Mononuclear cell (primary cell): Measurements from ENCODE around the gene ZNF552. TPM values are rescaled to one million over a fixed set of nuclear protein-coding genes. Genes with fewer than 3 reads are reported as not detected.
"Not testable (repeated sequence)": the region's sequence is repeated elsewhere in the genome, so short reads cannot be mapped to it uniquely, and the experiment has no call there.

Experiments
- H3K27me3 ChIP-seq: 2 replicates; pipeline ENCODE4 v1.6.0; 2011; ENCODE audit warnings: low read length, control low read depth; ENCODE audit not compliant: insufficient read depth
- H3K4me1 ChIP-seq: 2 replicates; pipeline ENCODE4 v1.5.1; 2011; ENCODE audit warnings: mild to moderate bottlenecking, low read length, control low read depth; ENCODE audit not compliant: insufficient read depth
- H3K4me3 ChIP-seq: 2 replicates; pipeline ENCODE4 v1.5.1; 2011; ENCODE audit warnings: mild to moderate bottlenecking, low read length, moderate library complexity
- H3K9me3 ChIP-seq: 2 replicates; pipeline ENCODE4 v1.5.1; 2011; ENCODE audit warnings: low read depth, mild to moderate bottlenecking, control low read depth, low read length
- total RNA-seq: library from RNA; depleted of rRNA; stranded (reverse); fragments of >200 nt; gene quantifications from one replicate; pipeline ENCODE4 v1.2.3, GENCODE V29; 2012

The ZNF552 gene
- 13.3 TPM for total RNA-seq

DNA sequence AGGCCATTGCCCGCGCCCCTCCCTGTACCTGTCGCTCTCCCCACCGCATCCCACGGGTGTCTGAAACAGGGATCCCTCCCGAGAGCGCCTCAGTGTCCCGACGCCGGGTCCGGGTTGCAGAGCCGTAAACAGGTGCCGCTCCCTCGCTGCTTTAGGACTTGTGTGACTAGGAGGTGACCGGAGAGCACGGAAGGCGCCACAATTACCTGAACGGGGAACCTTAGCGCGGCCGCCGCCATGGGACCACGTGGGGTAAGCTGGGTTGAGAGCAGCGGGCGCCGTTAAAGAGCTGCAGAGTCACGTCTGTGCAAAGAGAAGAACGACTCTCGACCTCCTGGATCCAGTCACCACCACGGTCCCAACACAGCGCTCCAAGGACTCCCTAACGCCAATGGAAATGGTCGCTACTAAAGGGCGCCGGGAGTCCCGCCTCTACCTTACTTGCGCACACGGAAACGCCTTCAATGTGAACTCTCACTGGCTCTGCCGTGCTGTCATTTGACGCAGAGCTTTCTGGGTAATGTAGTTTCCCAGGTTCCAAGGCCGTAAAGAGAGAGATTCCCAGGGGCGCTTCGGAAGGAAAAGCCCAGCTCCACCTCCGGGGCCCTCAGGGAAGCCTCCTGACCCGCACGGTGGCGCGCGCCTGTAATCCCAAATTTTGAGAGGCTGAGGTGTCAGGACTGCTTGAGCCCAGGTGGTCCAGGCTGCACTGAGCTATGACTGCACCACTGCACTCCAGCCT is at the start of gene ZNF552:
TSS of gene ZNF552 (minus strand) at position 409 of the 742 bp plus-strand sequence. CDS start at position 239, 170 bp downstream.
- Histone ChIP-seq H3K27me3 (no peaks in the 10 kb centered on the region), H3K9me3 (no peaks in the 10 kb centered on the region), H3K4me3 (peak within 1 kb of the TSS; percentile 59), H3K4me1 (peaks cover 39% of the 10 kb centered on the region)

DNA sequence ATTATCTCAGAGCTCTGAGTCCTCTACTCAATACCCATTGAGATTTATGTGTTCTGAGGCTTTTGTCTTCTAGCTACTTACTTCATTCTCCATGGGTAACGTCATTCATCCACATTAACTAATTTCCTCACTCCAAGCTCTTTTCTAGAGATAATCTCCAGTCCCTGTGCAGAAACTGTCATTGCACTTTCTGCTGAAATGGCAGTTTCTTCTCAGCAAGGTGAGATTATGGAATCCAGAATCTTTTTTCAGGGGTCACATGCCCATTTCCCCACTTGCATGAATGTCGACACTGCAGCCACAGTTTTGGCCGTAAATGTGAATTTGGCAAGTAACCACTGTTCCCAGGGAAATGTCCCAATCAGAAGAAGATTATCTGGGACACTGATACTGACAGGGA is 47.6 kb upstream of the ZNF552 start:
- peaks cover 10% of the 10 kb centered on the region for H3K9me3 ChIP-seq
- not testable (repeated sequence) for H3K4me3 ChIP-seq, H3K4me1 ChIP-seq, H3K27me3 ChIP-seq

GRCh38 chr19:57854117-57854516 is 39.4 kb upstream of the ZNF552 start:
- H3K9me3 ChIP-seq, H3K4me3 ChIP-seq, H3K27me3 ChIP-seq: not testable (repeated sequence)
- H3K4me1 ChIP-seq, result peaks cover 14% of the 10 kb centered on the region

GRCh38 chr19:57851812-57852603 is 37.3 kb upstream of the ZNF552 start:
- H3K27me3 ChIP-seq, H3K4me3 ChIP-seq, H3K9me3 ChIP-seq: not testable (repeated sequence)
- H3K4me1 ChIP-seq, result peaks cover 14% of the 10 kb centered on the region

- peaks cover 14% of the 10 kb centered on the region for H3K4me1 ChIP-seq
- H3K4me3 ChIP-seq, result peak overlapping the region; percentile 81
- H3K27me3 ChIP-seq, result no peaks in the 10 kb centered on the region
- H3K9me3 ChIP-seq, result no peaks in the 10 kb centered on the region
Observed at GRCh38 chr19:57850553-57851017, 35.9 kb upstream of the ZNF552 start.

DNA sequence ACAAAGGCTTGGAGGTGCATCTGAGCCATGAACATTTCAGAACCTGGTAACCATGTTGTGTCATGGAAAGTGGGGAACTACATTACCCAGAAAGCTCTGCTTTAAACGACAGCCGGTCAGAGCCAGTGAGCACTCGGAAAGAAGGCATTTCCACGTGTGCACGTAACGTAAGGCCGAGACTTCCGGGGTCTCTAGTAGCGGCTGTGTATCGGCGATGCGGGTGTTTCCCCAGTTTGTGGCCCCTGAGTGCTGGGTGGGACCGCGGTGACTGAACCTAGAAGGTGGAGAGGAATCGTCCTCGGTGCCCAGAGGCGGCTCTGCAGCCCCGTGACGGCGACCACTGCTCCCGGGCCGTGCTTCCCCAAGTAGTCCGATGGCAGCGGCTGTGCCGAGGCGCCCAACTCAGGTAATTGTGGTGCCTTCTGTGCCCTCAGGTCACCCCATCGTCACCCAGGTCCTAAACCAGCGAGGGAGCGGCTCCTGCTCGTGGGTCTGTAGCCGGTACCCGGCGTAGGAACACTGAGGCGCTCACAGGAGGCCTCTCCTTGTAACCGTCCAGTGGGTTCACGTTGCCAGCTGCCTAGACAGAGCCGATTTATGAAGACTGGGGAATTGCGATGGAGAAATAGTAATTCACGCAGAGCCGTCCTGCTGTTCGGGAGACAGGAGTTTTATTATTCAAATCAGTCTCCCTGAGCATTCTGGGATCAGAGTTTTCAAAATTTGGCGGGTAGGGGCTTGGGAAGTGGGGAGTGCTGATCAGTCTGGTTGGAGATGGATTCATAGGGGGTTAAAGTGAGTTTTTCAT is 35.2 kb upstream of the ZNF552 start, which contains the start of gene ZNF587:
TSS of gene ZNF587 (plus strand) at position 194 of the 808 bp plus-strand sequence. CDS start at position 374, 180 bp downstream.
- H3K9me3 ChIP-seq, H3K27me3 ChIP-seq: not testable (repeated sequence)
- Histone ChIP-seq H3K4me1 (peaks cover 14% of the 10 kb centered on the region), H3K4me3 (peak within 1 kb of the TSS; percentile 81)

DNA sequence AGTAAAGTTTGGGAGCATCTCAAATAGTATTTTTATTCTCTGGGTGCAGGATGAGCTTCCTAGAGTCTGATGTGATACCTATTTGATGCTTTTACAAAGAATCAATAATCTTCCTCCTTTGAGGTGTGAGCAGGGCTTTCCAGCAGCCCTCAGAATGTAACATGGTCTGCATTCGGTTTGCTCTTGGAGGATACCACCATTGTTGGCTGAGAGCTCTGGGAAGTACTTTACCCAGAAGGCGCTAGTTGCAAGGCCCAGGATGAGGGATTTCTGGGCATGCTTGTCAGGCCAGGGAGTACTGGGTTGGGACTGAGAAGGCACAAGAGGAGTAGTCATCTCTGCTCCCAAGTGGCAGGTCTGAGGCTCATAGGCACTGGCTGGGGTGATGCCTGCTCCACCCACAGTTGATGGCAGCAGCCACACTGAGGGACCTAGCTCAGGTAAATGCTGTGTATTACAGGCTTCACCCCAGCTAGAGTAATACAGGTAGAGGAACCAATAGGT is 34.5 kb upstream of the ZNF552 start:
- H3K4me1 ChIP-seq, result peaks cover 14% of the 10 kb centered on the region
- not testable (repeated sequence) for H3K27me3 ChIP-seq, H3K9me3 ChIP-seq, H3K4me3 ChIP-seq

DNA sequence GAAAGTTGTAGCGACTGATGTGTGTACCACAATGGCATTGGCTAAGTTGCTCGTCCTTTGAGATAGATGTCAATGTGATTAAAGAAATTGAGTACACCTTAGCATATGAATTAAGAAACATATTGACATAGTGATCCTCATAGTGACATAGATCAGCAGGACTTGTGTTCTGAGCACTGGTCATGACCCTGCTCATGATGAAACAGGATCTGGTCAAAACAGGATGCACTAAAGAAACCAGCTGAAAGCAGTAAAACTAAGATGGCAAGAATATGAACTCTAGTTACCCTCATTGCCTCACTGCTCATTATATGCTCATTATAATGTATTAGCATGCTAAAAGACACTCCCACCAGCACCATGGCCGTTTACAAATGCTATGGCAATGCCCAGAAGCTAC is 32.5 kb upstream of the ZNF552 start:
- H3K4me1 ChIP-seq, result peaks cover 14% of the 10 kb centered on the region
- not testable (repeated sequence) for H3K9me3 ChIP-seq, H3K27me3 ChIP-seq, H3K4me3 ChIP-seq

DNA sequence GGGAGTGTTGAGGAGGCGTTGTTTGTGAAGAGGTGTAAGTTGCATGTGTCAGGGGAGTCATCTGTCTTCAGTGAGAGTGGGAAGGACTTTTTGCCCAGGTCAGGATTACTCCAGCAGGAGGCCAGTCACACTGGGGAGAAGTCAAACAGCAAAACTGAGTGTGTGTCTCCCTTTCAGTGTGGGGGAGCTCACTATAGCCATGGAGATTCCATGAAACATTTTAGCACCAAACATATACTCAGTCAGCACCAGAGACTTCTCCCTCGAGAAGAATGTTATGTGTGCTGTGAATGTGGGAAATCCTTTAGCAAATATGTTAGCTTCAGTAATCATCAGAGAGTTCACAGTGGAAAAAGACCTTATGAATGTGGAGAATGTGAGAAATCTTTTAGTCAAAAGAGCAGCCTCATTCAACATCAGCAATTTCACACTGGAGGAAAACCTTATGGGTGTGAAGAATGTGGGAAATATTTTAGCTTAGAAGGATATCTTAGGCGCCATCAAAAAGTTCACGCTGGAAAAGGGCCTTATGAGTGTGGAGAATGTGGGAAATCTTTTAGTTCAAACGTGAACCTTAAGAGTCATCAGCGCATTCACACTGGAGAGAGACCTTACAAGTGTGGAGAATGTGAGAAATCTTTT is 26.5 kb upstream of the ZNF552 start:
- H3K27me3 ChIP-seq, result no peaks in the 10 kb centered on the region
- no peaks in the 10 kb centered on the region for H3K9me3 ChIP-seq
- no peak overlapping the region for H3K4me3 ChIP-seq
- H3K4me1 ChIP-seq, result no peaks in the 10 kb centered on the region

DNA sequence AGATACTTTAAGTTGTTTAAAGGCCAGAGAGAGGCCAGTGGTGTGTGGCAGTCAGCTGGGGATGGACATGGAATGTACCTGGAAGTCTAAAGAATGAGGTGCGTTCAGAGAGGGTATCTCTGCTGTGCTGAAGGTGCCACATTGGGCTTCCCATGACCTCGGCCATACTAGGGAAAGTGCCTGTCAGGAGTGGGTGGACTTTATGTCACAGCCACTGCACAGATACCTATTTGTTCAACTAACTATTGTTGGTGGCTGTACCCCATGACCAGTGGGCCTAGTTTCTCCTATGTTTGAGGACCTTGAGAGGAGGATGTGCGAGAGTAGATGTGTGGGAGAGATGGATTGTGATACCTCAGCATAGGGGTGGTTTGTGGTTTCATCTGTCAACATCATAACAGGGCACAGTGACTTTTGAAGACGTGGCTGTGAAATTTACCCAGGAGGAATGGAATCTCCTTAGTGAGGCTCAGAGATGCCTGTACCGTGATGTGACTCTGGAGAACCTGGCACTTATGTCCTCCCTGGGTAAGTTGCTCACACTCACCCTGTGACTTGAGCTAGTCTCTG is 24.0 kb upstream of the ZNF552 start:
- H3K4me1 ChIP-seq, H3K9me3 ChIP-seq, H3K4me3 ChIP-seq, H3K27me3 ChIP-seq: not testable (repeated sequence)

DNA sequence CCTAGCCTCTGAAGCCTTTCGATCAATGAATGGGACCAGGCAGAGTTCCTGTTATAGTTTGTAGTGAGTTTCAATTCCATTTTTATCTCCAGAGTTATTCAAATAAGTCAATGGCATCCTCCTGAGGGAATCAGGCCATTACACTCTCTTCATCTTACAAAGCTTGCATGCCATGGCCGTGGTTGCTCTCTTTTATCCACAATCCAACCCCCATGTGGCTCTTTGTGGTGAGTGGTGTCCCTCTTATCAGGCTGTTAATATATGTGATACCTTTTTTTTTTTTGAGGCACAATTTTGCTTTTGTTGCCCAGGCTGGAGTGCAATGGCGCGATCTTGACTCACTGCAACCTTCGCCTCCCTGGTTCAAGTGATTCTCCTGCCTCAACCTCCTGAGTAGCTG is 22.3 kb upstream of the ZNF552 start:
- H3K4me3 ChIP-seq, H3K4me1 ChIP-seq, H3K27me3 ChIP-seq, H3K9me3 ChIP-seq: not testable (repeated sequence)

DNA sequence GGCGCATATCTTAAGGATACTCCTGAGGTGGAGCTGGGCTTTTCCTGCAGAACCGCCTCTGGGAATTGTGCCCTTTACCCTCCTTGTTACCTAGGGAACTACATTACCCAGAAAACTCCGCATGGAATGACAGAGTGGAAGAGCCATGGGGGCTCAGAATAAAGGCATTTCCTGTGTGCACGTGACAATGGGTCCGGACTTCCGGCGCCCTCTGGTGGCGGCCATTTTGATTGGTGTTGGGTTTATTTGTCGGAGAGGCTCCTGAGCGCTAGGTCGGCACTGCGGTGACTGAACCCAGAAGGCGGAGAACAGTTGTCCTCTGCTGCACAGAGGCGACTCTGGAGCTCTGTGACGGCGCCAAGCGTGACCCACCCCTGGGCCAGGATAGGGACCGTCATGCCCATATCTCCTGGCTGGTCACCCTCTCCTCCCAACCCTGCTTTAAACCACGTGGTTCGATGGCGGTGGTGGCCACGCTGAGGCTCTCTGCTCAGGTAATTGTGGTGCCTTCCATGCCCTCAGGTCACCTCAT is 15.4 kb upstream of the ZNF552 start, which contains the start of gene ZNF587B:
TSS of gene ZNF587B (plus strand) at position 229 of the 532 bp plus-strand sequence. CDS start at position 459, 230 bp downstream.
- Histone ChIP-seq H3K9me3 (no peaks in the 10 kb centered on the region), H3K4me1 (no peaks in the 10 kb centered on the region), H3K27me3 (no peaks in the 10 kb centered on the region), H3K4me3 (no peak within 1 kb of the TSS)

- no peaks in the 10 kb centered on the region for H3K4me1 ChIP-seq
- no peak overlapping the region for H3K4me3 ChIP-seq
- no peaks in the 10 kb centered on the region for H3K27me3 ChIP-seq
- no peaks in the 10 kb centered on the region for H3K9me3 ChIP-seq
Observed at GRCh38 chr19:57829316-57829715, 14.6 kb upstream of the ZNF552 start.

DNA sequence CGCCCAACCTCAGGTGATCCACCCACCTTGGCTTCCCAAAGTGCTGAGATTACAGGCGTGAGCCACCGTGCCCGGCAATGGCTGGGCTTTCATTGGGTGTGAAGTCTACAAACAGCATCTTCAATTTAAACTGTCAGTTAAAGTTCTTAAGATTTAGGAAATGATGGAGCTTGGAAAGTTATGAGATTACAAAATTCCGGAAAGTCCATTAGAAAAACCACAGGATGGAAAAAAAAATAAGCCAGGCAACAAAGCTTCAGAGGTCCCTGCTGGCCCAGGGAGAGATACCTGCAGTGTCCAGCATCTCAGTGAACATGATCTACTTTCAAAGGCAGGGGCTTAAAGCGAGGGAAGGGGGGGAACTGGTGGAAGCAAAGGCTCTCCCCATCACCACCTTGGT is 10.8 kb upstream of the ZNF552 start:
- Histone ChIP-seq H3K9me3 (no peaks in the 10 kb centered on the region), H3K4me1 (peaks cover 5% of the 10 kb centered on the region), H3K4me3 (no peak overlapping the region), H3K27me3 (no peaks in the 10 kb centered on the region)
